Measurements from ENCODE around the gene B4GALT6.
A peak's percentile ranks its signal among the peaks of the same experiment; 100 is the strongest.

The B4GALT6 gene

DNA sequence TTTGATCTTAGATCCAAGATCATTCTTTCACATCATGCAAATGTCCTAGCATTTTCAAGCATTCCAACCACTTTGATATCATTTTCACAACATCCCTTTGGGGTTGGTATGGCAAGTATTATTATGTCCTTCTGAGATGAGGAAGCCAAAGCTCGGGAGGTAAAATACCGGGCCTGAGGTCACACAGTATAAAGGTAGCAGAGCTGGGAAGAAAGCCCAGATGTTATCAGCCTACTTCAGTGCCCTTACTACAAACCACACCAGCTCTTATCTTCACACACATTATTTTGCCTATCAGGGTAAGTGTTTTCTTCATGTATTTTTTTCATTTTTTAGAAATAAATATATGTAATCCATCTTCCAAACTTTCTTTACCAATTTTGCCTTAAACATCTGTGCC lies 4.2 kb upstream of the B4GALT6 start:
- no peak for DNase-seq (ENCODE audit: low spot score)

GRCh38 chr18:31686986-31687928 lies 2.9 kb upstream of the B4GALT6 start:
- DNase-seq (ENCODE audit: low spot score), result no peak

- no peak for DNase-seq (ENCODE audit: low spot score)
These were observed 2.2 kb upstream of the B4GALT6 start for GRCh38 chr18:31686572-31686971.

DNA sequence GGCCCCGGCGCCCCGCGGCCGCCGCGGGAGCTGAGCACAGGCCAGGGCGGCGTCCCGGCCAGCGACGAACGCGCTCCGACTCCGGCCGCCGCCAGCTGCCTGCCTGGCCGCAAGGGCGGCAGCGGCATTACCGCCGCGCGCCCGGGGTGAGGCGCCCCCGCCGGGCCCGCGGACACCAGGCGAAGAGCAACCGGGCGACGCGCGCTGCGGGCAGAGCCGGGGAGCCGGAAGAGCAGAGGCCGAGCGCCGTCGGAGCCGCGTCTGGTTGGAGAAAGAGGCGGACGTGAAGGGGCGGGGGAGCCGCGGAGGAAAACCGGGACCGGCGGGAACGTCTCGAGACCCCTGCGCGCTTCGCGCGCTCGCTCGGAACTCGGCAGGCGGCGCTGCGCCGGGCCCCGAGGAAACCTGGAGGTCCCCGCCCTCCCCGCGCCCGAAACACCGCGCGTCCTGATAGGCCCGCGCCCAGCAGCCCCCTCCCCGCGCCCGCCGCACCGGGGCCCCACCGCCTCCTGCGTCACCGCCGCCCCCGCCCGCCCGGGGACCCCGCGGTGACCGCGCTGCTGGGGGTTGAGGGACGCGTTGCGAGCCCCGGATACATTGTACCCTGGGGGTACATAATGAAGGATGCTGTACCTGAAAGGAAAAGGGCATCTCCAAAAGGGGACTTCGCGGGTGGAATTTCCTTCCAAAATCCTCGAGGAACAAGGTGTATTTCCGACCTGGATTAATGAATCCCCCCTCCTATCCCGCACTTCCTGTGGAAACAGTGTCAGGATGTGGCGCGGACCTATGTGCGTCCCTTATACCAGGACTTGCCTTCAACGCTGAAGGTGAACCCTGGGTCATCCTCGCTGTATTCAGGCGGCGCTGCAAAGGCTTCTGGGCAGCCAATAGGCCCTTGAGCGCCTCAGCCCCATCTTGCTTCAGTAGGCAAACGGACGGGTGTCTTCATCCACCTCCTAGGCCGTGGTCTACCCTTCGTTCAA lies 1.0 kb upstream of the B4GALT6 start:
- DNase-seq (ENCODE audit: low spot score), result peak; percentile 41

DNA sequence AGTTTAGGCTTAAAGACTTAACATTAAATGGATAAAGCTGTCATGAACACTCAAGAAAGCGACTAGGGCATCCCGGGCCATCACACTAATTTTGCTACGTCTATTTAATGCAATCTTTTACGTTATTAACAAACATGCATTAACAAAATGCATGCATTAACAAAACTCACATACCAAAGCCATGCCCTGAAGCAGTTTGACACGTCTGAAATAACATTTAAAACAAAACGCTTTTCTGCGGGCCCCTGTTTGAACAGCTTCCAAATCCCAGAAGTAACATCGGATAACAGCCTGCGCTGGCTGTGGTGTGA lies 458 bp downstream of the B4GALT6 start:
- DNase-seq (ENCODE audit: low spot score), result no peak

DNA sequence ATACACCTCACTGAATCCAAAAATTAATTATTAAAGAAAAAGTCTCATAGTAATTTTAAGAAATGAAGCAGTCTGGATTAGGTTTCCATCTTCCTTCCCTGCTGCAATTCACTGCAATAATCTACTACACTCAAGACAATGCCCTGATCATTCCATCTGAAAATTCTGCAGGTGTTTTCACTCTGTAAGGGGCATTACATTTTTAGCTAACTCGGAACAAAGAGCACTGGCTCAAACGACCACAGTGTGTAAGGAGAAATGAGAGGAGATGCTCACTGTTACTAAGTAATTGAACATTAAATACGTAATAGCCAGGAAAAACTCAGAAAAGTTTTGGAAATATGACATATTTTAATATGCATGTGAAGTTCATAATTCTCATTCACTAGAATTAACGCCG lies 1.3 kb downstream of the B4GALT6 start:
- DNase-seq (ENCODE audit: low spot score), result no peak

DNA sequence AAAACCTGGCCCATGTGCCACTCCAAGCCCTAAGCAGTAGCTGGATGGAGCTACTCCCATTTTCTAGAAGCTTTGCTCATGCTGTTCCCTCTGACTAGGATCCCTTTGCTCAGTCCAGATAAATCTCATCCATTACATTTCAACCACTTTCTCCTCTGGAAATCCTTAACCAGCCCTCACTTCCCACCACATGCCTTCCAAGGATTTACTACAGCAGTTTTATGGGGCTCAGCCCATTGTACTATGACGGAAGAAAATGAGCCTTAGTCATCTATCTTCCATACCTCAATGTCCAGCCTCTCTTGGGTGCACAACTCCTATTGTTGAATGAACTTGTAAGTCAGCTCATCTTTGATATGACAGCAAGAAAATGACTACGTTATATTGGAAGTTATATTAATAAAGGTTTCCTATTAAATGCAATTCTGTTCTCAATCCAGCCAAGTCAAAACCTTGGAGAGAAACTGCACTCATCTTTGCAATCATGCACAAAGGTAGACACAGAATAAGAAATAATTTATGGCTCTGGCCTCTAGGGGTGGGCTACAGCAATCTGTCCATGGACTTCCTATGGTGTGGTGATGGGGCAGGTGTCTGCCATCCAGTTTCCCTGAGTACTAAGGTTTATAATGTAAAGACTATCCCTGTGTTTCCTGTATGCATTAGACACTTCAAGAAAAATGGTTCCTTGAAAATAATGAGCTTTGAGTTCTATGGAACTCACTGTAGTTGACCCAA lies 3.4 kb downstream of the B4GALT6 start:
- no peak for DNase-seq (ENCODE audit: low spot score)

DNA sequence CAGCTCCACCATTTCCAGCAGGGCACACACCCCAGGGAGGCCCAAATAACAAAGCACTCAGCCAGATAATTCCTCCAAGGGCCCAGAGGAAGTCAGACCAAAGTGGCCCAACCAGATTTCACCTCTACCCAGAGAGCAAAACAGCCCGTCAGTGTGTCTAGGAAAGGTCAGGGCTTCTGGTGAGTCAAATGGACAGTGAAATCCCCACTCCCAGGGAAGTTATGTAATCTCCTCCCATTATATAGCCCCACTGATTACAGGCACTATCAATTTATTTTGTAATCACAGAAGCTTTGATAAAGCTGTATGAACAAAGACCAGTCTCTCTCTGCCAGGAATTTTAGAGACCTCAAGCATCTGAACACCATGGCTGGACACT lies 4.0 kb downstream of the B4GALT6 start:
- no peak for DNase-seq (ENCODE audit: low spot score)

DNA sequence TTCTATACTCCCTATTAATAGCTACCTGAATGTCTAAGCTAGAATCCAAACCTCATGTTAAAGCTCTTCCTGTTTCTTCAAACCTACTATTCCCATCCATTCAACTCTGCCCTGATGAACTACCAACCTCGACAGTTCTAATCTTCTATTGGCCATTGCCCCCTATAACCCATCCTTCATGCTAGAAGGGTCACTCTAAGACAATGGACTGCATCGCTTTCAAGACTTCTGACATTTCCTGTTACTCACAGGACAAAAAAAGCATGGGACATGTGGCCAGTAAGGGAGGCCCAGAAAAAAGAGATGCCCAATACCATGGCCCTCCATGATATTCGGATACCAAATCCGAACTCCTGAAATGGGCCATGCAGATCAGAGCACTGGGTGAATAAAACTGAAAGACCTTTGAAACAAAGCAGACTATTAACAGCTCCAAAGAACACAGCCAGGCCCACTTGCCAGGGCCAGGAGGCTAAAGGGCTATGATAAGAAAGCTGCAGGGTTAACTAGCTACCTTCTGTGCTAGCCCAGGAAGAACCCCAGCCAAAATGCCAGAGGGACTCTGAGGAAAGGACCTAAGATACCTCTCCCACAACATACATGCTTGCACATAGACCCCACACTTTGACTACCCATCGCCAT lies 4.5 kb downstream of the B4GALT6 start:
- no peak for DNase-seq (ENCODE audit: low spot score)

DNA sequence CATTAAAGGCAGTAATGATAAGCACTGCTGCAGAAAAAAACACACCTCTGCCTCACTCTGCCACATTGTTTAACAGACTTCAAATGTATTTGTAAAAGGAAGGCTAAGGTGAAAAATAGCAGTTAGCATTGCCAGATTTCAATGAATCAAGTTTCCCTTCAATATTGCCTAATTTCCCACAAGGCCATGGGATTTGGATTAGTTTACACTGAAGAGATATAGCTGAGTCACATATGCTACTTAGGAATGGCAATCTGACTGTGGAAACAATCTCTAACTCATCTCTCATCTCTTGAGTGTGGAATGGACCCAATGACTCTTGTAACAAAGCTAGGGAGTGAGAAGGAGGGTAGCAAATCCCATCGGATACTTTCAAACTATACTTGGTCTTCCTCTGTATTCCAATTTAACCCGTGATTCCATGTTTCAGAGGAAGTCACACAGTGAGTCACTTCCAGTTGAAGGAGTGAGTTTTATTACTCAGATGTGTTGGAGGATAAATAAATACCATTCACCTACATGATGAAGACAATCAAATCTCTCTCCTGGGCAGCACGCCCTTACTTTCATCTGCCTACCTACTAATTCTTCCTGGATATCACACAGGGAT lies 5.1 kb downstream of the B4GALT6 start:
- no peak for DNase-seq (ENCODE audit: low spot score)

- DNase-seq (ENCODE audit: low spot score), result no peak
These were observed 6.0 kb downstream of the B4GALT6 start for GRCh38 chr18:31678425-31678824.

DNA sequence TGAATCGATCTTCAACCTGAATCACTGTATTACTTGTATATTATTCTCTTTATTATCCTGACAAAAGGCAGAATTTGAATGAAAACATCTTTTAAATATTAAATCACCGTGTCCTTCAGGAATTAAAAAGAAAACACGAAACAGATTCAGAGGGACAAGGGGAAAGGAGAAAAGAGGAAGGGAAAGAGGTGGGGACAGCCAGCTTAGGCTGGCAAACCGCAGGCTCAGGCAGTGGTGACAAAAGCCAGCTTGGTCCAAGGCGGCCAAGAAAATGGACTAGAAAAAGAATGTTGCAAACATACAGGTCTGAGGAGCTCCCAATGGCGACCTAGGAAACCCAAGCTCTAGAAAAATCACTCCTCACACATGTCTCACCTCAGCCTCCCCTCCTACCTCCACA lies 6.8 kb downstream of the B4GALT6 start:
- no peak for DNase-seq (ENCODE audit: low spot score)

DNA sequence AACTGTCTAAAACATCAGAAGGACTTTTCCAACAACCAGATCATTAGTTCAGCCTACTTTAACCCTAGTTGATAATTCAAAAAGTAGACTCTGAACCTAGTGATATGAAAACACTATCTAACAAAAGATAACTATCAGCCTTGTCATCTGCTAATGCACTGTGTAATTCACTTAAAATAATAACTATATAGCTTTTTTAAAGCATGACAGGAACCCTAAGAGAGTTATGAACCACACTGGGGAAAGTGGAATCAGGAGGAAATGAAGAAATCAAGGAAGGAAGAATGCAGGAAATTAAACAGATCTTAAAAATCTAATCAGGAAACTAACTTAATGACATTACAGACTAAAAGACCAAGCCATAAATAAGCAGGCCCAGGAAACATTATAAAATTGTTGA lies 9.0 kb downstream of the B4GALT6 start:
- DNase-seq (ENCODE audit: low spot score), result no peak

DNA sequence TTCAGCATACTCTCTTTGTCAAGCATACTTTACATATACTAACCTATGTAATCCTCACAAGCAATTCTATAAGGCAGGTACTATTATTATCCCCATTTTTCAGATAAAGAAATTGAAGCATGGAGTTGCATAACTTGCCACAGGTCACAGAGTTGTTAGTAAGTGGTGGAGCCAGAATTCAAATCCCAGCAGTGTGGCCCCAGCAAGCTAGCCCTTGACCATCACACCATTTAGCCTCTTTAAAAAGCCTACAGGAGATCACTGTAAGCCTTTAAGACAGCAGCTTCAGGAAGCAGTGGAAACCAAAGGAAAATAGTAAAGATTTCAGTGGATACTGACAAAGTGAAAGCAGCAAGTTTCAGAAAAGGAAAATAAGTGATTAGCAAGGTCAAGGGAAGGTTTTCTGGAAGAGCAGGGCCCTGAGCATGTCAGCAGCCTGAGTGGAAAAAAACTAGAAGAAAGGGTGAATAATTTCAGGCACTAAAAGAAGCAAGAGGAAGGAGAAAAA lies 11.7 kb downstream of the B4GALT6 start:
- DNase-seq (ENCODE audit: low spot score), result no peak

- DNase-seq (ENCODE audit: low spot score), result no peak
These were observed 12.4 kb downstream of the B4GALT6 start for GRCh38 chr18:31671951-31672350.

GRCh38 chr18:31669541-31669940 lies 14.8 kb downstream of the B4GALT6 start:
- DNase-seq (ENCODE audit: low spot score), result no peak

- no peak for DNase-seq (ENCODE audit: low spot score)
These were observed 17.2 kb downstream of the B4GALT6 start for GRCh38 chr18:31667185-31667584.

GRCh38 chr18:31666055-31666454 lies 18.3 kb downstream of the B4GALT6 start:
- no peak for DNase-seq (ENCODE audit: low spot score)

DNA sequence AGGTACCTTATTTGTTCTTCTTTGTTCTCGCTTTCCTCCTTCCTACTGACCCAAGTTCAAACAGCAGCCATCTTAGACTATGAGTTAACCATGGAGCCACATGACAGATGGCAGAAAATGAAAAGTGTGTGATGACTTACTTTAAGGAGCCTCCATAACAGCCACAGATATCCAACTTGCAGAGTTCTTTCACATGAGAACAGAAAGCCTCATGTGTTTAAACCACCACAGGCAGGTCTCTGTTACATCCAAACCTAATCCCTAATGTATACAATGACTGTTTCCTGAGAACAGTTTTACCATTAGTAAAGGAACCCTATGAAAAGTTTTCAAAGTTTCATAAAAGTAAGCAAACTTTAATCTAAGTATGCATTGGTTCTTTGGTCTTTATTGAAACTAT lies 20.3 kb downstream of the B4GALT6 start:
- DNase-seq (ENCODE audit: low spot score), result no peak

DNA sequence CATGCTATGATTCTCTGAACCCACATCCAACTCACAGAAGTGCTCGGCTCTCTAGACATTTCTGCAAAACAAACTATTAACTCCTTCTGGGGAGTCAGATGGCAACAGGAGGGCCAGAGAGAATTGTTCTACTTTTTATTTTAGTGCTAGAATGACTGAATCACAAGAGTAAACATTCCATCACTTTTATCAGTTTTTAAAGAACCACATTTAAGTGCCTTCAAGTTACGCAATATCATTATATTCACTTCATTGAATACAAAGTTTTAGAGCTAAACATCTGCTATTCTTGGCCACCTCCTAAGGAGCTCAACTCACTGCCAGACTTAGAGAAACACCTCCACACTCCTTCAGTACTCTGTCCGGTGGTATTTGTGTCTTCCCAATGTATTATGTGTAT lies 22.4 kb downstream of the B4GALT6 start:
- no peak for DNase-seq (ENCODE audit: low spot score)

DNA sequence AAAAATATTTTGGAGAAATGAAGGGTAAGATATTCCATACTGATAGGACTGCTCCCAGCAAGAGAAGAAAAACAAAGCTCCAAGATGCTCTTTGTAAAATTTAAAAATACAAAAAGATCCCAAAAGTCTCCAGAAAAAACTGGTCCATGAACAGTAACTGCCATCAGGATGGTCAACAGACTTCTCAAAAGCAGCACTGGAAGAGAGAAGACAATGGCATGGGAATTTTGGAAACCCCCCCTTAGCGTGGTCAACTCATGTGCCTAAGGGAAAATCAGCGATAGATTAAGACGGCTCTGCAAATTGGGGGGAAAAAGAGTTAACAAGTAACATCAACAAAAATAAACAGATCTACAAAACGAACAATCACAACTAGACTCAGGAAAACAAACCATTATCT lies 23.6 kb downstream of the B4GALT6 start:
- DNase-seq (ENCODE audit: low spot score), result no peak

All from HuH-7 (cell line).